ENCODE measurements around the gene CHST10. TPM values are rescaled to one million over a fixed set of nuclear protein-coding genes. Genes with fewer than 3 reads are reported as not detected.
A peak's percentile ranks its signal among the peaks of the same experiment; 100 is the strongest.

Gene CHST10
- total and polyA plus RNA-seq, 11 donors: 5.8 to 14.1 (median 8.8) TPM

GRCh38 chr2:100383954-100384353 lies 33.5 kb downstream of the CHST10 start:
- DNase-seq: no peak
- Histone ChIP-seq H3K27me3 (no peaks in the 10 kb centered on the region), H3K4me1 (no peaks in the 10 kb centered on the region), H3K9me3 (no peaks in the 10 kb centered on the region), H3K36me3 (no peaks in the 10 kb centered on the region), H3K4me3 (no peak overlapping the region), H3K27ac (no peak overlapping the region)
- ATAC-seq: no peak
- no peak for TF ChIP-seq CTCF (IDR thresholded peaks at IDR 0.05)
- no peak for TF ChIP-seq POLR2A (IDR thresholded peaks at IDR 0.05)
- WGBS, 4 donors: 87 to 89% (median 88%) methylated on average over 5 of the region's 5 CpGs
- intact Hi-C loops (cut with DNase I): loop anchor here in 5 of 10 donors (5.0 to 10.0 kb wide), 3 partner anchors 122 to 829 kb away; no protein-coding TSS in a partner anchor

- no peaks in the 10 kb centered on the region for H3K9me3 ChIP-seq
- WGBS, 4 donors: 73 to 89% (median 81%) methylated on average over 3 of the region's 3 CpGs
- ATAC-seq (no peak), DNase-seq (no peak)
- TF ChIP-seq POLR2A (IDR thresholded peaks at IDR 0.05) (no peak), CTCF (IDR thresholded peaks at IDR 0.05) (no peak)
- intact Hi-C loops (cut with DNase I): loop anchor here in 5 of 10 donors (5.0 to 10.0 kb wide), 3 partner anchors 121 to 829 kb away; no protein-coding TSS in a partner anchor
- H3K4me1 ChIP-seq: no peaks in the 10 kb centered on the region
- no peak overlapping the region for H3K27ac ChIP-seq
- no peaks in the 10 kb centered on the region for H3K36me3 ChIP-seq
- H3K27me3 ChIP-seq: no peaks in the 10 kb centered on the region
- H3K4me3 ChIP-seq: no peak overlapping the region
Observed at GRCh38 chr2:100383306-100383705, 34.2 kb downstream of the CHST10 start.

GRCh38 chr2:100381240-100381639 lies 36.2 kb downstream of the CHST10 start:
- WGBS, 4 donors: 20 to 28% (median 27%) methylated on average over 4 of the region's 4 CpGs
- Histone ChIP-seq H3K4me3 (no peak overlapping the region), H3K36me3 (no peaks in the 10 kb centered on the region), H3K27me3 (no peaks in the 10 kb centered on the region), H3K4me1 (no peaks in the 10 kb centered on the region), H3K27ac (no peak overlapping the region), H3K9me3 (no peaks in the 10 kb centered on the region)
- intact Hi-C loops (cut with DNase I): loop anchor here (1.0 to 10.0 kb wide), 6 partner anchors 116 to 826 kb away; no protein-coding TSS in a partner anchor
- peak; percentile 47 to 71 (median 58) for ATAC-seq
- TF ChIP-seq CTCF (IDR thresholded peaks at IDR 0.05): peak; percentile 78 to 92 (median 86)
- TF ChIP-seq POLR2A (IDR thresholded peaks at IDR 0.05): no peak
- peak in 4 of 5 donors; percentile 65 to 75 (median 68) for DNase-seq

- Histone ChIP-seq H3K9me3 (no peaks in the 10 kb centered on the region), H3K27me3 (no peaks in the 10 kb centered on the region), H3K27ac (no peak overlapping the region), H3K4me3 (no peak overlapping the region), H3K4me1 (no peaks in the 10 kb centered on the region), H3K36me3 (no peaks in the 10 kb centered on the region)
- ATAC-seq (no peak), DNase-seq (no peak)
- TF ChIP-seq POLR2A (IDR thresholded peaks at IDR 0.05): no peak
- TF ChIP-seq CTCF (IDR thresholded peaks at IDR 0.05): no peak
- WGBS, 4 donors: 82 to 90% (median 85%) methylated on average over 3 of the region's 3 CpGs
- intact Hi-C loops (cut with DNase I): loop anchor here (1.0 to 10.0 kb wide), 6 partner anchors 116 to 826 kb away; no protein-coding TSS in a partner anchor
Observed at GRCh38 chr2:100380681-100381080, 36.8 kb downstream of the CHST10 start.

All from heart left ventricle (tissue), 16 donors.